Gastrocnemius medialis (tissue), 4 donors: ENCODE measurements around the gene VSX1. TPM values are rescaled to one million over a fixed set of nuclear protein-coding genes. Genes with fewer than 3 reads are reported as not detected.
A peak's percentile ranks its signal among the peaks of the same experiment; 100 is the strongest.

Experiments
- ATAC-seq, 2 donors: fragments of 150-250 bp; one replicate each; pipeline ENCODE4 v1.9.1; 2016
- DNase-seq, 2 donors: peaks; one replicate each; pipeline ENCODE4 v3.0.0-alpha.2; 2019
- H3K27ac ChIP-seq, 4 donors: fragments of 200-600 bp; sonication (generic); 1 replicate in 1 of 4; 2 replicates in 3 of 4; pipeline ENCODE4 v1.5.1; 2016 to 2018; ENCODE audit warnings: mild to moderate bottlenecking in 2 of 4, moderate library complexity in 1 of 4
- H3K27me3 ChIP-seq, 3 donors: fragments of 200-600 bp; sonication (generic) in 2 of 3; 1 replicate in 1 of 3; 2 replicates in 2 of 3; pipeline versions ENCODE4 v1.5.1 to v1.6.0; 2016 to 2019; ENCODE audit warnings: mild to moderate bottlenecking in 1 of 3, moderate library complexity in 1 of 3
- H3K36me3 ChIP-seq, 2 donors: fragments of 200-600 bp; sonication (generic) in 1 of 2; one replicate each; pipeline ENCODE4 v1.5.1; 2017 to 2018
- H3K4me1 ChIP-seq, 2 donors: fragments of 200-600 bp; sonication (generic) in 1 of 2; one replicate each; pipeline ENCODE4 v1.5.1; 2016 to 2017; ENCODE audit warnings: mild to moderate bottlenecking in 2 of 2
- H3K4me3 ChIP-seq, 4 donors: fragments of 200-600 bp; sonication (generic) in 3 of 4; 1 replicate in 1 of 4; 2 replicates in 3 of 4; pipeline ENCODE4 v1.5.1; 2016 to 2019; ENCODE audit warnings: mild to moderate bottlenecking in 2 of 4
- H3K9me3 ChIP-seq, 3 donors: fragments of 200-600 bp; sonication (generic) in 2 of 3; 1 replicate in 1 of 3; 2 replicates in 2 of 3; pipeline ENCODE4 v1.5.1; 2016 to 2019
- POLR2A ChIP-seq, 2 donors: fragments of 450-650 bp; IDR thresholded peaks; one replicate each; pipeline ENCODE4 v1.6.1; 2017; ENCODE audit warnings: antibody characterized with exemption in 2 of 2, mild to moderate bottlenecking in 2 of 2, moderate library complexity in 2 of 2
- in situ Hi-C, 4 donors: fragments of 200-750 bp; cut with MboI; loops; one replicate each; pipeline versions ENCODE4 v1.15.0 to v1.8.0; 2017; ENCODE audit warnings: low sequenced_read_pairs in 4 of 4
- intact Hi-C: fragments of 100-400 bp; cut with DNase I; formaldehyde crosslinking; loops from one replicate; pipeline ENCODE4 v1.15.1; 2023; ENCODE audit warnings: low total_unique reads
- total RNA-seq, 4 donors: library from RNA; depleted of rRNA; stranded (reverse); fragments of >200 nt; gene quantifications; one replicate each; pipeline versions ENCODE4 v1.1.0 to v1.2.3, GENCODE V29; 2016
- TF ChIP-seq, protein P1 (sequence below), 5 experiments: fragments of 450-650 bp in 3 of 5; fragments of 200-600 bp in 2 of 5; sonication (generic) in 2 of 5; IDR thresholded peaks in 4 of 5; conservative IDR thresholded peaks in 1 of 5; 1 replicate in 4 of 5; 2 replicates in 1 of 5; pipeline ENCODE4 v1.5.1; 2016 to 2019; ENCODE audit warnings: antibody characterized with exemption in 5 of 5, mild to moderate bottlenecking in 3 of 5, moderate library complexity in 3 of 5

Gene VSX1
- total RNA-seq, 4 donors from 2014 or later, result 0.20 to 3.0 TPM; not detected in 2

DNA sequence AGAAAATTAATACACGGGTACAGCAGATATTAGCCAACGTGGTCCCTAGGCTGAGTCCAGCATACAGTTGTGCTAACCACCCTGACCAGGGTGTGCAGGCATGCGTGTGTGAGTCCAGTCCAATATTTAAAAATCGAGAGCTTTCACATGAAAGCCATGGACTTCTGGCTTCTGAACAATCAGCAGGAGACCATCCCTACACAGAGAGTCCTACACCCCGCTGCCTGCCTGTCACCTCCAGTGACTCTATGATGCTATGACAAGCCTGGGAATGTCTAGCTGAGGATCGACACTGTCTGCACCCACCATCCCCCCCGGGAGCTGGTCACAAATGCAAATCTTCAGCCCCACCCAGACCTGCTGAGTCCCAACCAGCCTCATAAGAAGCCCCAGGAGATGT, 31.9 kb downstream of the VSX1 start:
- no peak for DNase-seq
- no peak overlapping the region for H3K4me3 ChIP-seq
- no peaks in the 10 kb centered on the region for H3K36me3 ChIP-seq
- H3K27ac ChIP-seq, result peak overlapping the region; percentile 87 to 95 (median 94)
- no peaks in the 10 kb centered on the region for H3K9me3 ChIP-seq
- peaks cover 94 to 100% of the 10 kb centered on the region in 2 donors for H3K4me1 ChIP-seq
- TF ChIP-seq, protein P1, sequence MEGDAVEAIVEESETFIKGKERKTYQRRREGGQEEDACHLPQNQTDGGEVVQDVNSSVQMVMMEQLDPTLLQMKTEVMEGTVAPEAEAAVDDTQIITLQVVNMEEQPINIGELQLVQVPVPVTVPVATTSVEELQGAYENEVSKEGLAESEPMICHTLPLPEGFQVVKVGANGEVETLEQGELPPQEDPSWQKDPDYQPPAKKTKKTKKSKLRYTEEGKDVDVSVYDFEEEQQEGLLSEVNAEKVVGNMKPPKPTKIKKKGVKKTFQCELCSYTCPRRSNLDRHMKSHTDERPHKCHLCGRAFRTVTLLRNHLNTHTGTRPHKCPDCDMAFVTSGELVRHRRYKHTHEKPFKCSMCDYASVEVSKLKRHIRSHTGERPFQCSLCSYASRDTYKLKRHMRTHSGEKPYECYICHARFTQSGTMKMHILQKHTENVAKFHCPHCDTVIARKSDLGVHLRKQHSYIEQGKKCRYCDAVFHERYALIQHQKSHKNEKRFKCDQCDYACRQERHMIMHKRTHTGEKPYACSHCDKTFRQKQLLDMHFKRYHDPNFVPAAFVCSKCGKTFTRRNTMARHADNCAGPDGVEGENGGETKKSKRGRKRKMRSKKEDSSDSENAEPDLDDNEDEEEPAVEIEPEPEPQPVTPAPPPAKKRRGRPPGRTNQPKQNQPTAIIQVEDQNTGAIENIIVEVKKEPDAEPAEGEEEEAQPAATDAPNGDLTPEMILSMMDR (IDR thresholded peaks at IDR 0.05 in 4 of 5, conservative IDR thresholded peaks at IDR 0.05 in 1 of 5), result no peak
- TF ChIP-seq POLR2A (IDR thresholded peaks at IDR 0.05), result no peak
- in situ Hi-C loops, result loop anchor here in 3 of 4 donors (25.0 kb wide), 3 partner anchors 137 to 1413 kb away; partner anchors contain the start of genes CST3 (in 2 of the 3), ENTPD6 (in 1 of the 3) and ZNF337 (in 1 of the 3)
- ATAC-seq, result no peak
- no peaks in the 10 kb centered on the region for H3K27me3 ChIP-seq
- intact Hi-C loops, result loop anchor here (5.0 kb wide), 3 partner anchors 1413 to 1888 kb away; partner anchors contain the start of gene CST3

DNA sequence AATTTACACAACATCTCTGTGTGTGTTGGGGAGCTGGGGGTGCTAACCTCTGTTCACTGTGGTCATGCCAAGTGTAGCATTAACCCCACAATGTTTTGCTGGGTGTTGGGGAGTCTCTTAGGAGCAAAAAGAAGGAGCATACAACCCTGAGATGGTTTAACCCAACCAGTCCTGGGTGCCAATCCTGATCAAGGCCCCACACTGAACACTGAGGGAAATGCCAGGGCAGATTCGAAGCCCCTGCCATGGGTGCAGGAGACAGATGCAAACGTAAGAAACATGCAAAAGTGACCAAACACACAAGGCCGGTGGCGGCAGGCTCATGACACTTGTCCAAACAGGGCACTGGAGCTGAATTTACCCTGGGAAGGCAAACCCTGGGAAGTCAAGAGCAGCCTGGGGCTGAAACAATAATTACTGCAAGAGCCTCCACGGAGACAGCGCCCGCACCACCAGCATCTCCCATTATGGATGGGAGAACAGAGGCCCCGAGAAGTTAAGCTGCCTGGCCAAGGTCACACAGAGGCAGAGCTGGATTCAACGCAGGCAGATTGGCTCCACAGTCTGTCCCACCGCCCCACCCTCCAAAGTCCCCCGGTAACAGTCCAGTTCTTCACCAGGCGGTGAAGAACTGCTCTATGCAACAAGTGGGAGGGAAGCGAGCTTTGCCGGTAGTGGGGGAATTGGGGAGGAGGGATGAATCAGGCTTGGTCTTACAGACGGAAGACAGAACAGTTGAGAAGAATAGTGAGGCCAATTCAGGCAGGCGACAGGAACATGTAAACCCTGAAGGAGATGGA, 32.5 kb downstream of the VSX1 start:
- no peak for TF ChIP-seq POLR2A (IDR thresholded peaks at IDR 0.05)
- TF ChIP-seq, protein P1 (IDR thresholded peaks at IDR 0.05 in 4 of 5, conservative IDR thresholded peaks at IDR 0.05 in 1 of 5), result no peak
- ATAC-seq, result no peak
- H3K4me3 ChIP-seq, result no peak overlapping the region
- DNase-seq, result peak in 1 of 2 donors; percentile 1
- in situ Hi-C loops (loop anchor here in 3 of 4 donors (25.0 kb wide), 3 partner anchors 138 to 1412 kb away; partner anchors contain the start of genes CST3 (in 2 of the 3), ENTPD6 (in 1 of the 3) and ZNF337 (in 1 of the 3)), intact Hi-C loops (loop anchor here (5.0 kb wide), 3 partner anchors 1412 to 1887 kb away; partner anchors contain the start of gene CST3)
- H3K27ac ChIP-seq, result peak overlapping the region; percentile 87 to 95 (median 94)
- no peaks in the 10 kb centered on the region for H3K27me3 ChIP-seq
- no peaks in the 10 kb centered on the region for H3K9me3 ChIP-seq
- H3K4me1 ChIP-seq, result peaks cover 94 to 100% of the 10 kb centered on the region in 2 donors
- no peaks in the 10 kb centered on the region for H3K36me3 ChIP-seq

DNA sequence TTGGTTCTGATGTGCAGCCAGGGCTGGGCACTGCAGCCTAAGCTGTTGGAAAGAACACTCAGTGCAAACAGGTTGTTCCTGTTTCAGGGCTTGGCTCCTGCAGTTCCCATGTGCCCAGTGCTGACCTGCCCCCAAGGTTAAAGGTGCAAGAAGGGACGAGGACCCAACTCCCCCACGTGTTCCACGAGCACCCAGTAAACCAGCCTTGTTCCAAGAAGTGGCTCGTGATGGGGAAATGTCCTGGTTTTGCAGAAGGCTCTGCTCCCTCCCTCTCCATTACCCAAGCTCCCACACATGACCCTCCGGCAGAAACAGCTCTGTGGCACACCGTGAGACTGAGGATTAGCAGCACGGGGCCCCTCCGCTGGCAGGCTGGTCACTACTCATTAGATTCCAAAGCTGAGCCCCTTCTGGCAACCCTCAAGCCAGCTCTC, 33.4 kb downstream of the VSX1 start:
- in situ Hi-C loops (no loop called here), intact Hi-C loops (no loop called here)
- DNase-seq (peak; percentile 75 to 86), ATAC-seq (peak; percentile 28 to 49)
- peak; percentile 30 to 53 for TF ChIP-seq POLR2A (IDR thresholded peaks at IDR 0.05)
- TF ChIP-seq, protein P1 (IDR thresholded peaks at IDR 0.05 in 4 of 5, conservative IDR thresholded peaks at IDR 0.05 in 1 of 5), result no peak
- Histone ChIP-seq H3K4me1 (peaks cover 94 to 100% of the 10 kb centered on the region in 2 donors), H3K36me3 (no peaks in the 10 kb centered on the region), H3K27ac (peak overlapping the region; percentile 92 to 95 (median 95)), H3K9me3 (no peaks in the 10 kb centered on the region), H3K27me3 (no peaks in the 10 kb centered on the region), H3K4me3 (peak overlapping the region in 1 of 4 donors; percentile 19)

DNA sequence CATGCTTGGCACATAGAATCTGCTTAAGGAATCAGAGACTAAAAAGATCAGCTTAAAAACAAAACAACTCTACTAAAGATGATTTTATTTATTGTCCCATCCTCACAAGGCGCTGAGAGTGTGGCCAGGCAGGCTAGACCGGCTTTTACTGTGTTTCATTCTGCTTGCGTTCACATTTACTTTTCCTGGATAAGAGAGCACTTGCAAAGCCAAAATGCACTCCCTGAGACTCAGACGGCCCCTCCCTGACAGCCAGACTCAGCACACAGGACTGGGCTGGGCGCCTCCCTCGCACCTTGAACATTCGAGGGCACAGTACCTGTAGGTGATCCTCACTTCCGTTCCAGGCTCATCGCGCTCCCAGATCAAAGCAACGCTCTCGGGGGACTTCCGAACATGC, 34.2 kb downstream of the VSX1 start:
- ATAC-seq, result no peak
- no peaks in the 10 kb centered on the region for H3K36me3 ChIP-seq
- no peak overlapping the region for H3K4me3 ChIP-seq
- H3K27ac ChIP-seq, result peak overlapping the region; percentile 92 to 95 (median 95)
- DNase-seq, result peak in 1 of 2 donors; percentile 10
- peaks cover 94 to 100% of the 10 kb centered on the region in 2 donors for H3K4me1 ChIP-seq
- in situ Hi-C loops, result no loop called here
- H3K9me3 ChIP-seq, result no peaks in the 10 kb centered on the region
- TF ChIP-seq POLR2A (IDR thresholded peaks at IDR 0.05), result no peak
- TF ChIP-seq, protein P1 (IDR thresholded peaks at IDR 0.05 in 4 of 5, conservative IDR thresholded peaks at IDR 0.05 in 1 of 5), result no peak
- intact Hi-C loops, result no loop called here
- H3K27me3 ChIP-seq, result no peaks in the 10 kb centered on the region
